Fibroblast of lung (primary cell): ENCODE data around the gene CNST.

Experiments used
- CTCF ChIP-seq, 2 donors: IDR thresholded peaks in 1 of 2; conservative IDR thresholded peaks in 1 of 2; 1 replicate in 1 of 2; 2 replicates in 1 of 2; pipeline ENCODE4 v1.5.1; 2011 to 2012; ENCODE audit warnings: low read length in 2 of 2, control low read depth in 1 of 2, inconsistent platforms in 1 of 2, low read depth in 1 of 2, mild to moderate bottlenecking in 1 of 2
- EZH2 ChIP-seq: IDR thresholded peaks from 2 replicates; pipeline ENCODE4 v1.5.1; 2012; ENCODE audit warnings: low read length, control low read depth, mild to moderate bottlenecking; ENCODE audit errors: missing control alignments

- TF ChIP-seq CTCF (conservative IDR thresholded peaks at IDR 0.05 in 1 of 2, IDR thresholded peaks at IDR 0.05 in 1 of 2; ENCODE audit: low read depth in 1 of 2, low read length in 2 of 2), result no peak
- TF ChIP-seq EZH2, result no peak
These were observed 773 bp downstream of the CNST start for GRCh38 chr1:246566813-246567645.
